ENCODE results near the gene KIRREL2.

DNA sequence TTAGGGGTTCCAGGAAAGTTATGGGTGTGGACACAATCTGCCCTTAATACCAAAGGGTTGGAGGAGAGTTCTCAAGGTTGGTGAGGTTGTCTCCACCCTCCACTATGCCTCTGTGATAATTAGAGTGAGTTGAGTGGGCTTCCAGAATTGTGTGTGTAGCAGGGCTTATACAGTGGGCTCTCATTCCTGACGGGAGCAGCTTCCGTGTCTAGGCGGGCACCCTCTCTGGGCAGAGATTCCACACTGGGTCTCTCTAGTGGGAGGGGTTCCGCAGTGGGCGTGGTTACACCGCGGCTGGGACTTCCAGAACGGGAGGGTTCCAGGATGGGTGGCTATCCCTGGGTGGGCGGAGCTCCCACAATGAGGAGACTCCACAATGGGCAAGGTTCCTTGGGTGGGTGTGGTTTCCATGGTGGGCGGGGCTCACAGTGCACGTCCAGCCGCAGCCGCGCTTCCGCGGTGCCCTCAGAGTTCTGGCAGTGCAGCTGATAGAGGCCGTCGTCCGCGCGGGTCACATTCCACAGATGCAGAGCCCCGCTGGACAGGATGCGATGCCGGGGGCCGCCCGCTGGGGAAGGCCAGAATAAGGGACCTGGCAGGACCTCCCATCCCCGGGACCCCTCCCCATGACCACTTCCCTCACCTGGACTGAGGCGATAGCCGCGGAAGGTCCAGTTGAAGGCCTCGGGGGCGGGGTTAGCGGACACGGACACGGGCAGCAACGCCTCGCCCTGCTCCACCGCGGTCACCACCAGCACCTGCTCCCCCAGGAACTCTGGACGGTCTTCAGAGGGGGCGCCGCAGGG, 12.8 kb upstream of the KIRREL2 start:
- TF ChIP-seq, protein P1, sequence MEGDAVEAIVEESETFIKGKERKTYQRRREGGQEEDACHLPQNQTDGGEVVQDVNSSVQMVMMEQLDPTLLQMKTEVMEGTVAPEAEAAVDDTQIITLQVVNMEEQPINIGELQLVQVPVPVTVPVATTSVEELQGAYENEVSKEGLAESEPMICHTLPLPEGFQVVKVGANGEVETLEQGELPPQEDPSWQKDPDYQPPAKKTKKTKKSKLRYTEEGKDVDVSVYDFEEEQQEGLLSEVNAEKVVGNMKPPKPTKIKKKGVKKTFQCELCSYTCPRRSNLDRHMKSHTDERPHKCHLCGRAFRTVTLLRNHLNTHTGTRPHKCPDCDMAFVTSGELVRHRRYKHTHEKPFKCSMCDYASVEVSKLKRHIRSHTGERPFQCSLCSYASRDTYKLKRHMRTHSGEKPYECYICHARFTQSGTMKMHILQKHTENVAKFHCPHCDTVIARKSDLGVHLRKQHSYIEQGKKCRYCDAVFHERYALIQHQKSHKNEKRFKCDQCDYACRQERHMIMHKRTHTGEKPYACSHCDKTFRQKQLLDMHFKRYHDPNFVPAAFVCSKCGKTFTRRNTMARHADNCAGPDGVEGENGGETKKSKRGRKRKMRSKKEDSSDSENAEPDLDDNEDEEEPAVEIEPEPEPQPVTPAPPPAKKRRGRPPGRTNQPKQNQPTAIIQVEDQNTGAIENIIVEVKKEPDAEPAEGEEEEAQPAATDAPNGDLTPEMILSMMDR (conservative IDR thresholded peaks at IDR 0.05; ENCODE audit: low read depth, low read length), result no peak
- TF ChIP-seq EZH2 (IDR thresholded peaks at IDR 0.05; ENCODE audit: borderline replicate concordance, low read depth, low read length, poor library complexity, severe bottlenecking), result no peak
